SIG-M5 treated with dmso at 0.1 percent for 504 hours (cell line): ENCODE data around the gene S100Z.
"Not testable (repeated sequence)": the region's sequence is repeated elsewhere in the genome, so short reads cannot be mapped to it uniquely, and the experiment has no call there.

Experiments used
- DNase-seq: peaks from one replicate; lab custom pipeline; 2025; ENCODE audit not compliant: unreplicated experiment; lab: John Stamatoyannopoulos, UW

Gene S100Z

DNA sequence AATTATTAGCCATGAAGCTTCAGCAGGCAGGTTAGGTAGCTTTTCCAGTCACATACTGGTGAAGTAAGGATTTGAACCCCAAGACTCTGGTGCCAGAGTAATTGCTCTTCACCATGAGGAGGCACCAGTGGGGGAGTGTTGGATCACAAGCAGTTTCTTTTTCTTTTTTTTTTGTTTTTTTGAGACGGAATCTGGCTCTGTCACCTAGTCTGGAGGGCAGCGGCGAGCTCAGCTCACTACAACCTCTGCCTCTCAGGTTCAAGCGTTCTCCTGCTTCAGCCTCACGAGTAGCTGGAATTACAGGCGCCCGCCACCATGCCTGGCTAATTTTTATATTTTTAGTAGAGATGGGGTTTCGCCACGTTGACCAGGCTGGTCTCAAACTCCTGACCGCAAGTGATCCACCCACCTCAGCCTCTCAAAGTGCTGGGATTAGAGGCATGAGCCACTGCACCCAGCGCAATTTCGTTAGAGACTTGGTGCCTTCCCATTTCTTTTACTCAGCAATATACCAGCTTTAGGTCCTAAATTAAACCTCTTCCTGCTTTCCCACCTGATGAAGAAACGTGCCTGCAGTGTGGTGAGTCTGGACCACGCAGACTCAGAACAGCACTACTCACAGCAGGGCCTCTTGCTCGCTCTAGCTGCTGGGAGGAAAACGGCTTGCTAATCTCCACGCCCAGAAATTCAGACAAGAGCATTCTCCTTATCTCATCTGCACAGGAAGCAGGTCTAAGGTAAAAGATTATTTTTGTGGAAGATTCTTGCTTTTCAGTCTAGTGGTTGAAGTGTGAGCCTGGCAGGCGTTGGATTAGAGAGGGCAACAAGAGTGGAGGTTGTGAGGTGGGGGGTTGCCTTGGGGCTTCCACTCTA is at the start of gene S100Z:
Gene S100Z (plus strand): TSS at position 596 of the 873 bp plus-strand sequence. CDS start 25,346 bp downstream, outside the sequence.
- DNase-seq = no peak

DNA sequence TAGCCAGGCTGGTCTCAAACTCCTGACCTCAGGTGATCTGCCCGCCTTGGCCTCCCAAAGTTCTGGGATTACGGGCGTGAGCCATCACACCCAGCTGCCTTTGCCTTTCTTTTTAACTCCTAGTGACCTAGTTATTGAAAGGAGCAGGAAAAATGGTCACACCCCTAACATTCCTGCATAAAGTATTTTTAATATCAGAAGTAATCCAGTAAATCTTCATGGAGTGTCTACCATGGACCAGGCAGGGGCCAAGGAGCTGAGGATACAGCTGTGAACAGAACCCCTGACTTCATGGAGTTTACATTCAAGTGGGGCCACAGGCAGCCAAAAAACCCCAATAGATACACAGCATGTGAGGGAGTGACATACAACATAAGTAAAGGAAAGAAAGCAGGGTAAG is 49.2 kb upstream of the S100Z start:
- no peak for DNase-seq

DNA sequence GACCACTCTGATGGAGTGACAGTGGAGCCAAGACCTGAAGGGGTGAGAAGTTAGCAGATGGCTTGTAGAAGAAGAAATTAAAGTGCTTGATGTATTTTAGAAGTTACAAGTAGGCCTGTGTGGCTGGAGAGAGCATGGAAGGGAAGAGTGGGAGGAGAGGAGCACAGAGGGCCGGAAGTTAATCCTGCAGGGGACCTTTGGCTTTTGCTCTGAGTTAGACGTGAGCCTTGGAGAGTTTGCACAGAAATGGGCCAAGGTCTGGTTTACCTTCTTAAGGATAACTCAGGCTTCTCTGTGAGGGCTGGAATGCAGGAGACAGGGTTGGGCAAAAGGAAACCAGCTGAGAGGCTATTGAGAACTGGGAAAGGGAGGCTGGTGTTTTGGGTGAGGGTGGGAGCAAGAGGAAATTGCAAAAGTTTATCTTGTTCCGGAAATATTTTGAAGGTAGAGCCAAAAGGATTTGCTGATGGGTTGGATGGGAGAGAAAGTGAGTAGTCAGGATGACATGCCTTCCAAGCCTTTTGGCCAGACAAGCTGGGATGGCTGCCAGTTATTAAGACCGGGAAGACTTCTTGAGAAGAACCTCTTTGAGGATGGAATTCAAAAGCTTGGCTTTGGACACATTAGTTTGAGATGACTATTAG is 48.5 kb upstream of the S100Z start:
- DNase-seq = no peak

DNA sequence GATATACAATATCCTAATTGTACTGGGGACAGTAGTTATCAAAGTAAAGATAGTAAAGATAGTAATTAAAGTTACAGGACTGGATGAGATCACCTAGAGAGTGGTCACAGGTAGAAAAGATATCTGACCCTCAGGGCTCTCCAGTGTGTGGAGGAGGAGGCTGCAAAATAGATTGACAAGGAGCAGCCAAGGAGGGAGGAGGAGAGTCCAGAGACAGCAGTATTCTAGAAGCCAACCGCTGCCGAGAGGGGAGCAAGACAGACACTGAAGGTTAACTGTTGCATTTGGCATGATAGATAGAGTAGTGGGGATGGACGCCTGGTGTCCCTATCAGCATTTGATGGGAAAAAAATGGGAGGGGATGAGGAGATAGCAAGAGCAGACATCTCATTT is 48.0 kb upstream of the S100Z start:
- DNase-seq = no peak

DNA sequence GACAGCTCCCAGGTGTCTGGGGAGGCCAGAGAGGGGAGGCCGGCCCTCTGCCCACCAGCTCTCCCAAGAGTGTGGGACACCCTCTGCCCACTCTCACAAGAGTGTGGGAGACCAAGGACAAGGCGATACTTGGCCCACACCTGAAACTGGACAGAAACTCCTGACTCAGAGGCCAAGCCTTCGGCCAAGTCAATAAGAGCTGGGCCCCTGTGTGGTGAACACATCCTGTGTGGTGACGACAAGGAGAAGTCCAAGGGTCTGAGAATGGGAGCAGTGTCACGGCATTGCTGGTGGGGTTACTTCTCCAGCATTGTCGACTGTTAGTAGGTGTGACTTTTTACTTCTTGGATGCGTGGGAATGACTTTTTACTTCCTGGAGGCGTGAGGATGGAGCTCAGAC is 45.5 kb upstream of the S100Z start:
- DNase-seq = no peak

DNA sequence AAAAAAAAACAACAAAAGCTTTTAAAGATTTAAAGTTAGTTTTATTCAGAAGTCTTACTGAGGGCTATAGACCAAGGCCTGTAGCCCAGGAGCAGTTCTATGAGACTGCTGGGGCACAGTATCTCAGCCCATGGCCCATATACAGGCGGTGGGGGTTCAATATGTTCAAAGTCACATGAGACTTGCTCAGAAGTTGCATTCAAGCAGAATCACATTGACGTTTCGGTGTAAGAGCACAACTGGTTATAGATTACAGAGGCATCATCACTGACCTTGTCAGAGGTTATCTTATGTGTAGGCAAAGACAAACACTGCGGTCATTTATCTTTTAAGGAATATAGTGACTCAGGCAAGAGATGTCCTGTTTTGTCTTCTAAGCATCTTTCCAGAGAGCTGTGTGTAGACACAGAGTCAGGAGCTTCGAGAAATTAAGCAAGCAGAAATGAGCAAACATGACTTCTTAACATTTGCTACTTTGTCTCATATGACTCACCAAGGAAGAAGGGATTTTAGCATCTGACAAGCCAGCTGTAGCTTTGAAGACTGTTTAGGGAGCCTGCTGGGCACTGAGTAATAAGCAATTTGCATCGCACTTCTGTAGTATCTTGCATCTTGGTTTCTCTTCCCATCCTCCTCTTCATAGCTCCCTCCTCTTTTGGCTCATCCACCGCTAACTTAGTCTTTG is 43.9 kb upstream of the S100Z start:
- peak; percentile 43 for DNase-seq

DNA sequence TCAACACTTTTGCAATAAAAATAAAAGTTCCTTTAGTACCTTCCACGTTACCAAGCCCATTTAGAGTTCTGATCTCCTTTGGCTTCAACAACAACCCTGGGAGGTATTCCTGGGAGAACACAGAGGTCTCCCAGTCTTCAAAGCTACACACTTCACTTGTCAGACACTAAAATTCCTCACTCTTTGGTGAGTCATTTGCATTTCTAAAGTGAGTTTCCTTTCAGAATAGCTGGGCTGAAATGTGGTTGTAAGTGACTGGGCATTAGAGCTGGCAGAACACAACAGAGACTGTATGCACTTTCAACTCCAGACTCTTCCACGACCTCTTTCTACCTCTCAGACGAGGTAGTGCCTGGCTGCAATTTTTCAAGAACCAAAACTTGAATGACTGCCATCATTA is 42.5 kb upstream of the S100Z start:
- DNase-seq = no peak

DNA sequence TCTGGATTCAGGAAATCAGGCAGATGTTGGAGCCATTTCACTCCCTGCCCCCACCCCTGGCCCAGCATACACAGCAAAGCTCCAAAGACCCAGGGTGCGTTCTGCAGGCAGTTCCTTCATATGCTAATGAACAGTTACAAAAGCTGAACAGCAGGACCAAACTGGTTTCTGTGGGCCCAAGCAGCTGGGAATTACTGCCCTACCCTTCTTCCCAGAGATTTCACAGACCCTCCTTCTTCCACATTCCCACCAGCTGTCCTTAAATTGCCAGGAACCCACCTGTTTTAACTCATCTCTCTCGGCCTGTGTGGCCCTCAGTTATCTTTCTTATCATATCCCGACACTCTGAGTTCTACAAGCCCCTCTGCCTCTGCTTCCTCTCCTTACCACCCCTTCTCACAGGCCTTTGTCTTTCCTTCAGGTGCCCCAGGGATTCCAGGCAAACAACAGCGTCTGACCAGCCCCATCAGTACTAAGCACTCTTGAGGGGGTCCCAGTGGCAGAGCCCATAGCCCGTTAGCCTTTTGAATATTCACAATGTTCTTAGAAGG is 41.6 kb upstream of the S100Z start:
- DNase-seq = no peak

DNA sequence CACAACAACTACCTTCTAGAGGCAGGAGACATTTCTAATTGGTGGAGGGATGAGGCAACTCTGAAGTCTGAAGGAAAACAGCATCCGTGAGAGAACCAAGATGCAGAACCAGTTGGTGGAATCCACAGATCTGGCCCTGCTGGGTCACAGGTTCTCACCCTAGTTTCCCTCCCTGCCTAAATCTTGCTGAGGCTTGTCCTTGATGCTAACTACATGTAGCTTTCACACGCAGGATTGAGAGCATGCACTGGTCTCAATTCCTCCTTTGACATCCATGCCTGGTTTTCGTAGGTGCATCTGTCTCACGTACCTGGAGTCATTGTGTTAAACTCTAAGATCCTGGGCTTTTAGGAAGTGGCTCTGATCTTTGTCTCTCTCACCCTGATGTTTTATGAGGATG is 40.7 kb upstream of the S100Z start:
- no peak for DNase-seq

DNA sequence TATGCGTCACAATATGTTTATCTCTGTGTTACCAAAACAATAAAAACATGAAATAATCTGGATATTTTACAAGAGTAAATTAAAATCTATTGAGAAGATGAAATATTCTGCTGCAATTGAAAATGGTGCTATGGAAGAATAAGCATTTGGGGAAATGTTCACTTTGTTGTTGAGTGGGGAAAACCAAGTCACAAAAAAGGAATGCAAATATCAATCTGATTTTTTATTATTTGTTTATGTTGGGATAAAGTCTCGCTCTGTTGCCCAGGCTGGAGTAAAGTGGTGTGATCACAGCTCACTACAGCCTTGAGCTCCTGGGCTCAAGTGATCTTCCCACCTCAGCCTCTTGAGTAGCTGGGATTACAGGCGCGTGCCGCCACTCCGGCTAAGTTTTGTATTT is 39.6 kb upstream of the S100Z start:
- DNase-seq = no peak

DNA sequence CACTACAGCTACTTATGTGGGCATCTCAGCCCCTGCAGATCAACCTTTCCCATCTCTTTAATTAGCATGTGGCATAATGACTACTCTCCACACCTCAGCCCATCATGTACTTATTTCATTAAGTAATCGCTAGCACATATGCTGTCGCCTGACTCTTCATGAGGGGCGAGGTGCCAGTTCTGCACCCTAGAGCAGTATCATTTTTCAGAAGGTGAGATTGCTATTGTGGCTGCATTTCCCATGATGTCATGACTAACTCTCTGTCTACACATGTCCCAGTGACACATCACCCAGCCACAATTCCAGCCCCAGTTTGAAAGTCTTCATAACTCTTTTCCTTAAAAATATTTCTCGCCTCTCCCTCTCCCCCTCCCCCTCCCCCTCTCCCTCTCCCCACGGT is 38.6 kb upstream of the S100Z start:
- DNase-seq = no peak

DNA sequence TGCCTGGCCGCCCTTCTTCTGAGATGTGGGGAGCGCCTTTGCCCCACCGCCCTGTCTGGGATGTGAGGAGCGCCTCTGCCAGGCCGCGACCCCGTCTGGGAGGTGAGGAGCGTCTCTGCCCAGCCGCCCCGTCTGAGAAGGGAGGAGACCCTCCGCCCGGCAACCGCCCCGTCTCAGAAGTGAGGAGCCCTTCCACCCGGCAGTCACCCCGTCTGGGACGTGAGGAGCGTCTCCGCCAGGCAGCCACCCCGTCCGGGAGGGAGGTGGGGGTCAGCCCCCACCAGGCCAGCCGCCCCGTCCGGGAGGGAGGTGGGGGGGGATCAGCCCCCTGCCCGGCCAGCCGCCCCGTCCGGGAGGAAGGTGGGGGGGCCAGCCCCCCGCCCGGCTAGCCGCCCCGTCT is 37.6 kb upstream of the S100Z start:
- DNase-seq = not testable (repeated sequence)

DNA sequence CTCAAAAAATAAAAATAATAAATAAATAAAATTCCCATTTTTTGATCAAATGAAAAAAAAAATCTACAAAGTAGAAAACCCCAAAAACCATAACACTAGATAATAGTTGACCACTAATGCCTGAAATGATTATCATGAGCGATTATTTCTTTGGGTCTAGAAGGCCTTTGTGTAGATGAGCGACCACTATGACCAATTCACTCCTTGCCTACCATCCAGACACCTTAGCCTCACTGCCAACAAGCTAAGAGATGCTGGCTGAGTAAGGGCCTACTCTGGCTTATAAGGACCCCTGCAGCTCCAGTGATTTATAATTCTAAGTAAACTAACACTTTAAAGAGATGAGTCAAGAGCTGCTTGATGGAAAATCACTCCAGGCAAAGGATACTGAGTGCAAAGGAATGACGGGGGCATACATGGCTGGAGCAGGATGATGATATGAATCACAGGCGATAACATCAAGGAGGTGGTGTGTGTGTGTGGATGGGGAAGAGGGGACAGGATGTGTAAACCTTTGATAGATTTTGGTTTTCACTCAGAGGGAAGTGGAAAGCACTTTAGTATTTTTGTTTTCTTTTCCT is 35.7 kb upstream of the S100Z start:
- no peak for DNase-seq

DNA sequence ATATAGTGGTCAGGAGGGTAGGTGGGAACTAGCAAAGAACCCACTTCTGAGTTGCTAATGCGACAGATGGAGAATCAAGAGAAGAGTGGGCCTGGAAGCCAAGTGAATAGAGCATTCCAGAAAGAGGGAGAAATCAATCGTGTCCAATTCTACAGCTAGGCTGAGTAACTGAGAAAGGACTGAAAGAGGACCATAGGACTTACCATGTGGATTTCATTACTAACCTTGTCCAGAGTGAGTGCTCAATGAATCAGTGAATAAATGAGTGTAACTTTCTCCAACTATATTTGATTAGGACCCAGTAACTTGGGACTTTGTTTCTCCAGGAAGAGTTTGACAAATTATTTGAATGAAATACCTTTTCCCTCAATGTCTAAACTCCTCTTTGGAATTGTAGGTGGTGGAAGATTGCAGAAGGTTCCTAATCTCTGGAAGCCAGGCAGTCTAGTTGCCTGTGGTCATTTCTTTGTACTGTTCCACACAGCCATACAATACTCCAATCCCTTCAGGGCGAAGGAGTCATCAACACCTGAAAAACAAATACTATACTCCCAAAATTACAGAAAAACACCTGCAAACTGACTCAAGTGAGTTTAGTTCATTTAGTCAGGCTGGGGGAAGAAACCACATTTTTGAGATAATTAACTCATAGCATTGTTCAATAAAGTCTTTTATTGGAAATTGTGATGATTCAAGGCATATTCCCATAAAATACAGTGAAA is 33.5 kb upstream of the S100Z start:
- DNase-seq = no peak

DNA sequence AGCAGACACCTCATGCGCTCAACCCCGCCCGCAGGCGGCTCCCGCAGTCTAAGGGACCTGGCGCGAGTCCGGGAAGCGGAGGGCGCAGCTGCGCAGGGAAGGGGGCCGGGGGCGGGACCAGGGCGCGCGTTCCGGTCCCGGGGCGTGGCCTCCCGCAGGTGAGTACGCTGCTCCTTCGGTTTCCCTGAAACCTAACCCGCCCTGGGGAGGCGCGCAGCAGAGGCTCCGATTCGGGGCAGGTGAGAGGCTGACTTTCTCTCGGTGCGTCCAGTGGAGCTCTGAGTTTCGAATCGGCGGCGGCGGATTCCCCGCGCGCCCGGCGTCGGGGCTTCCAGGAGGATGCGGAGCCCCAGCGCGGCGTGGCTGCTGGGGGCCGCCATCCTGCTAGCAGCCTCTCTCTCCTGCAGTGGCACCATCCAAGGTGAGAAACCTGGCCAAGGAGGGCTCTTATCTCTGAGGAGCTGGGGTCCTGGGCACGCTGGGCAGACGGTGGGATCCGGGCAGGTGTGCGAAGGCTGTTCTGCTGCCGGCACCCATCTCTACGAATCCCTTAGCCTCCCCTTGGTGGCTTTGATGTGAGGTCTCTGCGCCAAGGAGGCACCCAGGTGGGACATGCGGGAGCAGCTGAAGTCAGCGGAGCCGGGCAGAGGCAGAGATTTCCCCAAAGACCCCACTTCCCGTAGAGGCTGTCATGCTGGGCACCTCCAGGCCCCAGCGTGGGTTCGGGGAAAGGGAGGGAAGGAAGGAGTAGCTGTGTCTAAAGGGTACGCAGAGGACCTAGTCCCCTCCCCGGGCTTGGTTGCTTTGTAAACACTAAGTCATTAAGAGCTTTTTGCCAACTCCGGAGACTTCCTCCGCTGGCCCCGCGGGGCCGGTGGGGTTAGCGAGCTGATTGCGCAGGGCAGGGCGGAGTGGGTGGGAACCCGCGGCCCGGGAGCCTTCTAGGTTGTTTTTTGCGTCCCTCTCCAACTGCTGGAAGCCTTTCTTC is 30.7 kb upstream of the S100Z start, which contains the start of gene F2RL1:
Gene F2RL1 (plus strand): TSS at position 187 of the 988 bp plus-strand sequence. CDS start 153 bp downstream, at position 340.
- DNase-seq = peak; percentile 12

DNA sequence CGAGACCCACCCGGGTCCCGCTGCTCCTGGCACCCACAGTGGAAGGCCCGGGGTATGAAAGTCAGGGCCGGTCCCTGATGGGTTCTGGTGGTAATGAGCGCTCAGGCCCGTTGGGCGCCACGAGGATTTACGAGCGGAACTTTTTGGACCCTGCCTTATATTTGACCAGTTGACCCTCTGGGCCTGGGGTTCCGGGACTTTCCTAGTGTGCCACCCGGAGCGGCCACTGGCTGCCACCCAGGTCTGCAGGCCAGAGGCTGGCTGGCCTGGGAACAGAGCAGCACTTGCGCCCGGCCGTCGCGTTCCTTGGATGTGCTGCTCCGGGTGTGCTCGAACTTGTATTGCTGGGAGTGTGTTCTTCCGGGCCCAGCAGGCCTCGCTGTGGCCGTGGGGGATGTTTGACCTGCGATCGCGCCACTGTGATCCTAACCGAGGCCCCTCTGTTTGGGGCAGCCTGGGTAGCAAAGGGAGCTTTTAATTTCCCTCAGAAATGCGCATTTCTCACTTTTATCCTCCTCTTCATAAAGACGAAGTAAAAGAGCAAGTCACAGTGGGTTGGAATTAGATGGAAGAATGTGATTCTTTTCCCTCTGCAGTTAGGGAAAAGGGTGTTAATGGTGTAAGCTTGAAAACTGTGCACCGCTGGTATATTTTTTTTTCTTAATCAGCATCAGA is 29.8 kb upstream of the S100Z start:
- no peak for DNase-seq

DNA sequence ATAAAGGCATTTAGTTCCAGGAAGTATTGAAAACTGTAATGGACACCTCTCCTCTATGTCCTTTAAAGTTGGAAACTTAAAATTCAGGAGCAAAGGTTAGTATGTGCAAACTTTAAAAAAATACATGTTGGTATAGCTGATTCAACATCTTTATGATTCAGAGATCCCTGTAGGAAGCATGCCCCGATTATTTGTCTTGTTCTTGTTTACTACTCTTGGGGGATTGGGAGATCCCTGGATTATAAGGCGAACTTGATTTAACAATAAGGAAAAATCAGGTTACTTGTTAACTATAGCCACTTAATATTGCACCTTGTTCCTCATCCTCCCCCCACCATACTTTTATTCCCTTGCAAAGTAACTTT is 29.3 kb upstream of the S100Z start:
- DNase-seq = peak; percentile 8

DNA sequence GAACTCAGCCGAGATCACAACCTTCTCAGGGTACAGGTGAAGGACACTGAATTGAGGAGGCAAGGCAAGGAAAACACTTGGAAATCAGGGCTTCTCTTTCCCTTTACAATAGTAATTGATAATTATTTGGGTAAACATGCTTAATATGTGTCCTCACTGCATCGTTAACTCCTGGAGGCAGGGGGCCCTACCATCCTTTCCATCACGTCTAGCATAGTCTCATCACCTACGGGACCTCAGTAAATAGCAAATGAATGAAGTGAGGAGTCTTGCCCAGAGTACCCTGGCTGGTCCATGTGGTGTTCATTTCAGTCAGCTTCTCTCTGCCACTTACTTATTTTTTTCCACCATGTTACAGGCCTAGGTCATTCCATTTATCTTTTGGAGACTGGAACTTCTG is 28.7 kb upstream of the S100Z start:
- no peak for DNase-seq
